Measurements from ENCODE around the gene PRKCB. TPM values are rescaled to one million over a fixed set of nuclear protein-coding genes. Genes with fewer than 3 reads are reported as not detected.

PRKCB gene
- total and polyA plus RNA-seq, 2 donors (not counting 1 experiment from before 2014, with no cell fraction given), result 0.01 TPM; not detected in 1

DNA sequence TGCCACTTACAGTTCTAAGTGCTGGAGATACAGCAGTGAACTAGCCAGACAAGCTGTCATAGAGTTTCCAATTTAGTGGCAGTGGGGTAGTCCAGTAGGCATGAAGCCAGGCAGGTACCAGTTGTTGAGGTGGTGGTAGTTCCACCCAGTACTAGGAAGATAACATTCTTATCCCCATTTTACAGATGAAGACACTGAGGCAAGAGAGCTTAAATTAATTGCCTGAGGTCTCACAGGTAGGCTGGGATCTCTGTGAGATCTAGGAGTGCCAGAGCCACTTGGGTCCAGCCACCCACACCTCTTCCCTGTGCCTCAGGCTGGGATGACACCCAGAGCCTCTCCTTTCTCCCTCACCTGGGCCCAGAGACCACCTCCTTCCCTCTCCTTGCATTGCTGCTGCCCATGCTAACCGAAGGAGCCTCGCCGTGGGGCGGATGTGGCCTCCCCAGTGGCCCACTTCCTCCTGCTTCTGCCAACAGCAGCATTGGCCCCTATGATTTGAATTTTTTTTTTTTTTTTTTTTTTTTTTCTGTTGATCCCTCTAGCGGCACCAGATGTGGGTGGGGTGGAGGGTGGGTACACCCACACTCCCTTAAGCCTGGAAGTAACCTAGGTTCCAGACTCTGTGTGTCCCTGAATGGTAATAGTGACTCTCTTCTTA lies 114.0 kb downstream of the PRKCB start:
- no peak for DNase-seq (ENCODE audit: low read depth in 2 of 2)
- no peaks in the 10 kb centered on the region for H3K79me2 ChIP-seq (ENCODE audit: control insufficient read depth, insufficient read depth, low read length)
- no peak overlapping the region for H3K4me2 ChIP-seq (ENCODE audit: extremely low read depth, insufficient read depth, low read length)
- H3K27ac ChIP-seq (ENCODE audit: insufficient read depth, low read length), result no peak overlapping the region
- H3K4me1 ChIP-seq (ENCODE audit: control insufficient read depth, extremely low read depth, insufficient read depth, low read length), result no peaks in the 10 kb centered on the region
- no peak overlapping the region for H3K4me3 ChIP-seq (replicated peaks in 1 of 4; ENCODE audit: control extremely low read depth in 1 of 4, insufficient read depth in 1 of 4, low read depth in 3 of 4, low read length in 4 of 4)
- H4K20me1 ChIP-seq (ENCODE audit: control insufficient read depth, extremely low read depth, insufficient read depth, low read length), result no peaks in the 10 kb centered on the region
- no peaks in the 10 kb centered on the region for H3K36me3 ChIP-seq (ENCODE audit: control insufficient read depth, insufficient read depth, low read length)
- TF ChIP-seq, protein P1, sequence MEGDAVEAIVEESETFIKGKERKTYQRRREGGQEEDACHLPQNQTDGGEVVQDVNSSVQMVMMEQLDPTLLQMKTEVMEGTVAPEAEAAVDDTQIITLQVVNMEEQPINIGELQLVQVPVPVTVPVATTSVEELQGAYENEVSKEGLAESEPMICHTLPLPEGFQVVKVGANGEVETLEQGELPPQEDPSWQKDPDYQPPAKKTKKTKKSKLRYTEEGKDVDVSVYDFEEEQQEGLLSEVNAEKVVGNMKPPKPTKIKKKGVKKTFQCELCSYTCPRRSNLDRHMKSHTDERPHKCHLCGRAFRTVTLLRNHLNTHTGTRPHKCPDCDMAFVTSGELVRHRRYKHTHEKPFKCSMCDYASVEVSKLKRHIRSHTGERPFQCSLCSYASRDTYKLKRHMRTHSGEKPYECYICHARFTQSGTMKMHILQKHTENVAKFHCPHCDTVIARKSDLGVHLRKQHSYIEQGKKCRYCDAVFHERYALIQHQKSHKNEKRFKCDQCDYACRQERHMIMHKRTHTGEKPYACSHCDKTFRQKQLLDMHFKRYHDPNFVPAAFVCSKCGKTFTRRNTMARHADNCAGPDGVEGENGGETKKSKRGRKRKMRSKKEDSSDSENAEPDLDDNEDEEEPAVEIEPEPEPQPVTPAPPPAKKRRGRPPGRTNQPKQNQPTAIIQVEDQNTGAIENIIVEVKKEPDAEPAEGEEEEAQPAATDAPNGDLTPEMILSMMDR (conservative IDR thresholded peaks at IDR 0.05 in 1 of 2, IDR thresholded peaks at IDR 0.05 in 1 of 2; ENCODE audit: low read depth in 1 of 2, low read length in 2 of 2), result no peak
- no peak for TF ChIP-seq EZH2 (IDR thresholded peaks at IDR 0.05; ENCODE audit: low read length, missing control alignments)
- no peaks in the 10 kb centered on the region for H3K9me3 ChIP-seq (ENCODE audit: control insufficient read depth, insufficient read depth, low read depth, low read length)
- no peak overlapping the region for H3K9ac ChIP-seq (ENCODE audit: insufficient read depth, low read length)
- H2AFZ ChIP-seq (ENCODE audit: low read length), result no peak overlapping the region
- no peaks in the 10 kb centered on the region for H3K27me3 ChIP-seq (ENCODE audit: control insufficient read depth, insufficient read depth, low read length)

DNA sequence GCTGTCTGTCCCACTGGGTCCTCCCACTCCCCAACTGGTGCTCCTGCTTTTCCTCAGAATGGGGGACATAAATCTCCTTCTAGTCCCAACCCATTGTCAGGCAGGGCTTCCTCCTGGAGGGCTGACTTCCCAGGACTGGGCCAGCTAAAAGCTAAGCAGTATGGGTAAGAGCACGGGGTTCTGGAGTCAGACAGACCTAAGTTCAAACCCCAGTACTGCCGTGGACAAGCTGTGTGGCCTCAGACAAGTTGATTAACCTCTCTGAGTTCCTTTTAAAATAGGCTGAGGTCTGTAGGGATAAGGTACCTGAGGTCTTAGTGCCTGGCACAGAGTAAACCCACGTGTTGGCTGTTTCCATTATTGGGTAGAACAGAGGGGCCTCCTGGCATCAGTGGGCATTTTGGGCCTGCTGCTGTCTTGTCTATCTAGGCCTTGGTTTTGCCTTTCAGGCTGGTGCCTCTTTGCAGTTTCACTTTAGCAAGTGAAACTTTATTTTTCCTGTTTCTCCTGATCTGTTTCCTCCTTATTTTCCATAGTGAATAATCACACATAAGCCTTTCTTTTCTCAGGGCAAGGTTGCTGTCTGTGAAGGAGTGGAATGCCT lies 114.6 kb downstream of the PRKCB start:
- H3K27me3 ChIP-seq (ENCODE audit: control insufficient read depth, insufficient read depth, low read length), result no peaks in the 10 kb centered on the region
- H3K9me3 ChIP-seq (ENCODE audit: control insufficient read depth, insufficient read depth, low read depth, low read length), result no peaks in the 10 kb centered on the region
- H3K4me2 ChIP-seq (ENCODE audit: extremely low read depth, insufficient read depth, low read length), result no peak overlapping the region
- H3K36me3 ChIP-seq (ENCODE audit: control insufficient read depth, insufficient read depth, low read length), result no peaks in the 10 kb centered on the region
- no peak overlapping the region for H3K9ac ChIP-seq (ENCODE audit: insufficient read depth, low read length)
- H4K20me1 ChIP-seq (ENCODE audit: control insufficient read depth, extremely low read depth, insufficient read depth, low read length), result no peaks in the 10 kb centered on the region
- no peak overlapping the region for H3K4me3 ChIP-seq (replicated peaks in 1 of 4; ENCODE audit: control extremely low read depth in 1 of 4, insufficient read depth in 1 of 4, low read depth in 3 of 4, low read length in 4 of 4)
- H2AFZ ChIP-seq (ENCODE audit: low read length), result no peak overlapping the region
- H3K79me2 ChIP-seq (ENCODE audit: control insufficient read depth, insufficient read depth, low read length), result no peaks in the 10 kb centered on the region
- no peak overlapping the region for H3K27ac ChIP-seq (ENCODE audit: insufficient read depth, low read length)
- H3K4me1 ChIP-seq (ENCODE audit: control insufficient read depth, extremely low read depth, insufficient read depth, low read length), result no peaks in the 10 kb centered on the region
- no peak for TF ChIP-seq EZH2 (IDR thresholded peaks at IDR 0.05; ENCODE audit: low read length, missing control alignments)
- TF ChIP-seq, protein P1 (conservative IDR thresholded peaks at IDR 0.05 in 1 of 2, IDR thresholded peaks at IDR 0.05 in 1 of 2; ENCODE audit: low read depth in 1 of 2, low read length in 2 of 2), result no peak
- DNase-seq (ENCODE audit: low read depth in 2 of 2), result no peak

DNA sequence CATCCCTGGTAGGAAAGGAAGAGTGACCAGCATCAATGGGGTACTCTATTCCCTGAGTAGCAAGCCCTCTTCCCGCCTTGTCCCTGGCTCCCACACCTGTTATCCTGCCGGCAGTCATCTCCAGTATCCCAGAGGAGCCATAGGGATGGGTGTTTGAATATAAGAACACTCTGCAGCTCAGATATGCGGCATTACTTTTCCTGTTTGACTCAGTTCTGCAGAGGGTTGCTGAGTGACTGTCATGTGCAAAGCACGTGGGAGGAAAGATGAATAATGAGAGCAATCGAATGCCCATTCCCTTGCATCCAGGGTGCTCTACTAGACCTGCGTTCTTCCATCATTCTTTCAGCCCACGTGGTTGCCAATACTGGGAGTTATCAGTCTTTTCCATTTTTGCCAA lies 115.1 kb downstream of the PRKCB start:
- Histone ChIP-seq H3K27ac (ENCODE audit: insufficient read depth, low read length) (no peak overlapping the region), H2AFZ (ENCODE audit: low read length) (no peak overlapping the region)

More for the DNA sequence above, 115.1 kb downstream of the PRKCB start:
- Histone ChIP-seq H3K27me3 (ENCODE audit: control insufficient read depth, insufficient read depth, low read length) (no peaks in the 10 kb centered on the region), H3K9me3 (ENCODE audit: control insufficient read depth, insufficient read depth, low read depth, low read length) (no peaks in the 10 kb centered on the region), H4K20me1 (ENCODE audit: control insufficient read depth, extremely low read depth, insufficient read depth, low read length) (no peaks in the 10 kb centered on the region), H3K36me3 (ENCODE audit: control insufficient read depth, insufficient read depth, low read length) (no peaks in the 10 kb centered on the region), H3K9ac (ENCODE audit: insufficient read depth, low read length) (no peak overlapping the region), H3K4me2 (ENCODE audit: extremely low read depth, insufficient read depth, low read length) (no peak overlapping the region), H3K79me2 (ENCODE audit: control insufficient read depth, insufficient read depth, low read length) (no peaks in the 10 kb centered on the region), H3K4me1 (ENCODE audit: control insufficient read depth, extremely low read depth, insufficient read depth, low read length) (no peaks in the 10 kb centered on the region), H3K4me3 (replicated peaks in 1 of 4; ENCODE audit: control extremely low read depth in 1 of 4, insufficient read depth in 1 of 4, low read depth in 3 of 4, low read length in 4 of 4) (no peak overlapping the region)
- no peak for TF ChIP-seq EZH2 (IDR thresholded peaks at IDR 0.05; ENCODE audit: low read length, missing control alignments)
- TF ChIP-seq, protein P1 (conservative IDR thresholded peaks at IDR 0.05 in 1 of 2, IDR thresholded peaks at IDR 0.05 in 1 of 2; ENCODE audit: low read depth in 1 of 2, low read length in 2 of 2), result no peak
- DNase-seq (ENCODE audit: low read depth in 2 of 2), result no peak
